C4-2B (cell line): ENCODE results near the gene ARHGEF4.

Source experiments
- ZFX ChIP-seq: fragments of 450-650 bp; IDR thresholded peaks from 2 replicates; pipeline ENCODE4 v1.6.1; 2017
- TF ChIP-seq, protein P1 (sequence below): fragments of 450-650 bp; conservative IDR thresholded peaks from 2 replicates; pipeline ENCODE4 v1.5.1; 2017; ENCODE audit warnings: mild to moderate bottlenecking

DNA sequence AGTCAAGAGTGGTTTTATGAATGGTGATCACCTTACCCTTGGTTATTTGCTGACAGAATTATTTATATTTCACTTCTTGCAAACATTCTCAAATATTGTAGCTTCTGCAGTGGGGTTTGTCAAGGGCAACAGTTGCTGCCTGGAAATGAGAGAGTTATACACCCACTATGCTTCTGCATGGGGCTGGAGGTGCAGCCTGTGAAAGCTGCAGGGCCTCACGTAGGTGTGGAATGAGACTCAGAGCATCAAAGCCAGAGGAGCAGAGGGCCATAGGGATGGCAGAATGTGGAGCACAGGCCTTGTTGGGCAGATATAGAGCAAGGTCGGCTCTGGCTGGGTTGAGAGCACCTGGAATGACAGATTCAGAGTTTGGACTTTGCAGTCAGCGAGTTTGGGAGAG is 128.2 kb downstream of the ARHGEF4 start:
- TF ChIP-seq, protein P1, sequence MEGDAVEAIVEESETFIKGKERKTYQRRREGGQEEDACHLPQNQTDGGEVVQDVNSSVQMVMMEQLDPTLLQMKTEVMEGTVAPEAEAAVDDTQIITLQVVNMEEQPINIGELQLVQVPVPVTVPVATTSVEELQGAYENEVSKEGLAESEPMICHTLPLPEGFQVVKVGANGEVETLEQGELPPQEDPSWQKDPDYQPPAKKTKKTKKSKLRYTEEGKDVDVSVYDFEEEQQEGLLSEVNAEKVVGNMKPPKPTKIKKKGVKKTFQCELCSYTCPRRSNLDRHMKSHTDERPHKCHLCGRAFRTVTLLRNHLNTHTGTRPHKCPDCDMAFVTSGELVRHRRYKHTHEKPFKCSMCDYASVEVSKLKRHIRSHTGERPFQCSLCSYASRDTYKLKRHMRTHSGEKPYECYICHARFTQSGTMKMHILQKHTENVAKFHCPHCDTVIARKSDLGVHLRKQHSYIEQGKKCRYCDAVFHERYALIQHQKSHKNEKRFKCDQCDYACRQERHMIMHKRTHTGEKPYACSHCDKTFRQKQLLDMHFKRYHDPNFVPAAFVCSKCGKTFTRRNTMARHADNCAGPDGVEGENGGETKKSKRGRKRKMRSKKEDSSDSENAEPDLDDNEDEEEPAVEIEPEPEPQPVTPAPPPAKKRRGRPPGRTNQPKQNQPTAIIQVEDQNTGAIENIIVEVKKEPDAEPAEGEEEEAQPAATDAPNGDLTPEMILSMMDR, result no peak
- no peak for TF ChIP-seq ZFX
